HCT116 (cell line): ENCODE measurements around the gene YWHAH.

ENCODE experiments used
- EGR1 ChIP-seq: IDR thresholded peaks from 2 replicates; pipeline ENCODE4 v1.6.1; 2012; ENCODE audit warnings: low read depth
- JUND ChIP-seq: IDR thresholded peaks from 2 replicates; pipeline ENCODE4 v1.6.1; 2012
- POLR2A ChIP-seq: IDR thresholded peaks from 2 replicates; pipeline ENCODE4 v1.7.0; 2011; ENCODE audit warnings: borderline replicate concordance; ENCODE audit not compliant: insufficient read depth, insufficient read length; ENCODE audit errors: extremely low read depth
- POLR2AphosphoS5 ChIP-seq: IDR thresholded peaks from 2 replicates; pipeline ENCODE4 v1.6.1; 2011; ENCODE audit warnings: mild to moderate bottlenecking, low read depth, low read length, moderate library complexity
- RAD21 ChIP-seq: IDR thresholded peaks from 2 replicates; pipeline ENCODE4 v1.6.1; 2012; ENCODE audit warnings: low read depth, mild to moderate bottlenecking
- SIN3A ChIP-seq: IDR thresholded peaks from 2 replicates; pipeline ENCODE4 v1.6.1; 2012; ENCODE audit warnings: low read depth
- SRF ChIP-seq: IDR thresholded peaks from 2 replicates; pipeline ENCODE4 v1.6.1; 2012; ENCODE audit warnings: low read depth
- YY1 ChIP-seq: IDR thresholded peaks from 2 replicates; pipeline ENCODE4 v1.6.1; 2011; ENCODE audit warnings: low read length, low read depth, moderate library complexity, mild to moderate bottlenecking; ENCODE audit not compliant: insufficient replicate concordance; ENCODE audit errors: extremely low read depth
- ZFX ChIP-seq: fragments of 450-650 bp; IDR thresholded peaks from 2 replicates; pipeline ENCODE4 v1.6.1; 2017
- TF ChIP-seq, protein P1 (sequence below), 3 experiments: fragments of 200-600 bp in 1 of 3; sonication (generic) in 1 of 3; IDR thresholded peaks in 2 of 3; conservative IDR thresholded peaks in 1 of 3; 2 replicates each; pipeline ENCODE4 v1.5.1; 2012 to 2017; ENCODE audit warnings: low read depth in 2 of 3, low read length in 2 of 3, antibody characterized with exemption in 1 of 3, borderline replicate concordance in 1 of 3, control low read depth in 1 of 3, mild to moderate bottlenecking in 1 of 3, mixed read lengths in 1 of 3, mixed run types in 1 of 3, moderate library complexity in 1 of 3; ENCODE audit not compliant: insufficient read depth in 1 of 3
- TF ChIP-seq, protein P2 (sequence below): IDR thresholded peaks from 2 replicates; pipeline ENCODE4 v1.6.1; 2012

DNA sequence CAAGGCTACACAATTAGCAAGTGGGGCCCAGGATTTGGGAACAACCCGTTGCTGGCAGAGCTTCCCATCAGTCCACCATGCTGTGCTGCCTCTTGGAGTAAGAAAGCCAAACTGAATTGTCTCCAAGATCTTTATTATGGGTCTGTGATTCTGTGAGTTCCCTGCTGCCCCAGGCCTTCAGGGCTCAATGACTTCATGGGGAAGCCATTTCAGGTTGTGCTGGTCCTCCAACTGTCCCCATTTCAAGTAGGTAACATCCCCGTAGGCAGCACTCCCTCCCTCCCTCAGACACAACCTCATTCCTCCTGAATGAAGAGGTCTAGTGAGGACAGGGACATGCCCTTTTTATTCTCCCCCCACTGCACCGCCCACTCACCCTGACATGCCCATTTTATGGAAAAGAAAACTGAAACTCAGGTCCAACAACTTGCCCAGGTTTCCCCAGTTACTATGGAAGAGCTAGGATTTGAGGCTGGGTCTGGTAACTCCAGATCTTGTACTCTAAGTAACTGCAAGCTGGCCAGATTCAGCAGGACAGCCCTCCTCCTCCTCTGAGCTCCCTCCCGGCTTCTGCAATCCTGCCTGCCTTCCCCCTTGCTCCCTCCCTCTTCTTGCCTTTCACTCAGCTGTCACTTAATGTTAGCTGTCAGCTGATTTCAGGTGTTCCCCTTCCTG is 8.2 kb upstream of the YWHAH start:
- TF ChIP-seq, protein P1, sequence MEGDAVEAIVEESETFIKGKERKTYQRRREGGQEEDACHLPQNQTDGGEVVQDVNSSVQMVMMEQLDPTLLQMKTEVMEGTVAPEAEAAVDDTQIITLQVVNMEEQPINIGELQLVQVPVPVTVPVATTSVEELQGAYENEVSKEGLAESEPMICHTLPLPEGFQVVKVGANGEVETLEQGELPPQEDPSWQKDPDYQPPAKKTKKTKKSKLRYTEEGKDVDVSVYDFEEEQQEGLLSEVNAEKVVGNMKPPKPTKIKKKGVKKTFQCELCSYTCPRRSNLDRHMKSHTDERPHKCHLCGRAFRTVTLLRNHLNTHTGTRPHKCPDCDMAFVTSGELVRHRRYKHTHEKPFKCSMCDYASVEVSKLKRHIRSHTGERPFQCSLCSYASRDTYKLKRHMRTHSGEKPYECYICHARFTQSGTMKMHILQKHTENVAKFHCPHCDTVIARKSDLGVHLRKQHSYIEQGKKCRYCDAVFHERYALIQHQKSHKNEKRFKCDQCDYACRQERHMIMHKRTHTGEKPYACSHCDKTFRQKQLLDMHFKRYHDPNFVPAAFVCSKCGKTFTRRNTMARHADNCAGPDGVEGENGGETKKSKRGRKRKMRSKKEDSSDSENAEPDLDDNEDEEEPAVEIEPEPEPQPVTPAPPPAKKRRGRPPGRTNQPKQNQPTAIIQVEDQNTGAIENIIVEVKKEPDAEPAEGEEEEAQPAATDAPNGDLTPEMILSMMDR (IDR thresholded peaks at IDR 0.05 in 2 of 3, conservative IDR thresholded peaks at IDR 0.05 in 1 of 3; ENCODE audit: borderline replicate concordance in 1 of 3, insufficient read depth in 1 of 3, low read depth in 2 of 3, low read length in 2 of 3) = no peak
- TF ChIP-seq SIN3A = no peak
- TF ChIP-seq RAD21 = no peak
- no peak for TF ChIP-seq EGR1
- no peak for TF ChIP-seq POLR2A
- no peak for TF ChIP-seq YY1
- no peak for TF ChIP-seq ZFX
- no peak for TF ChIP-seq SRF
- TF ChIP-seq, protein P2, sequence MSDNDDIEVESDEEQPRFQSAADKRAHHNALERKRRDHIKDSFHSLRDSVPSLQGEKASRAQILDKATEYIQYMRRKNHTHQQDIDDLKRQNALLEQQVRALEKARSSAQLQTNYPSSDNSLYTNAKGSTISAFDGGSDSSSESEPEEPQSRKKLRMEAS = no peak
- TF ChIP-seq POLR2AphosphoS5 = no peak
- TF ChIP-seq JUND = no peak
